Fibroblast of peridontal ligament (primary cell): Measurements from ENCODE around the gene GJC1.
"Not testable (repeated sequence)": the region's sequence is repeated elsewhere in the genome, so short reads cannot be mapped to it uniquely, and the experiment has no call there.

ENCODE experiments used
- DNase-seq: peaks from one replicate; pipeline ENCODE4 v3.0.0-alpha.2; 2010; ENCODE audit errors: extremely low read depth

GJC1 gene

DNA sequence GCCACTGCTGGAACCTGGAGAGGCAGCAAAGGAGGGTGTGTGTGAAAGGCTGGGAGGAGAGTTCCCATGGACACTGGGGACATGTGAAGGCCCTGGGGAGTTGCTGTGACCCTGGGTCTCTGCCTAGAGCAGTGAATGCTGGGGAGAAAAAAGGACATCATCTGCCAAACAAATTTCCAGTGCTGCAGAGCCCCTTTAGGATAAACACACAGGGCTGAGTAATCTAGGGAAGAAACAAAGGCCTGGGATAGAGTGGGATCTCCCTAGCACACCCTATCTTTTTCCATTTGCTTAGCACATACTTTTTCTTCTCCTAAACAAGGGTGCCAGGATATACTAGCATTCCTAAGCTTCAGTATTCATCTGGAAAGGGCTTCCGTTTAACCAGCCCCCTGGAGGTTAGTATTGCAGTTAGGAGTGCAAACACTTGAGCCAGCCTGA, 14.3 kb upstream of the GJC1 start:
- DNase-seq: peak; percentile 56

- no peak for DNase-seq
Measured at GRCh38 chr17:44842748-44843147, 12.7 kb upstream of the GJC1 start.

DNA sequence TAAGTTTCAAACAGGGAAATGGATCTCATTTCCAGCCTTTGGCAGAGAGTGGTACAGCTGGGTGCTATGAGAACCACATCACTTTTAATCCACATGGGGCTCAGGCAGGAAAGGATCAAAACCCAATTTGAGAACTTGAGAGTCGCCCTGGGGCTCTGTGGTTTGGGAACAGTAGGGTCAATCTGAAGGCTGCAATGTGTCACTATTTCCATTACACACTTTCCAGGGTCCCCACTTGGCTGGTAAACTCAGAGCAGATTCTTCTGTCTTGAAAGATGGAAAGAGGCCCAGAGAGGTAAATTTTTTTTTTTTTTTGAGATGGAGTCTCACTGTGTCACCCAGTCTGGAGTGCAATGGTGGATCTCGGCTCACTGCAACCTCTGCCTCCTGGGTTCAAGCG, 10.8 kb upstream of the GJC1 start:
- DNase-seq: no peak

GRCh38 chr17:44840274-44840673, 10.2 kb upstream of the GJC1 start:
- no peak for DNase-seq

DNA sequence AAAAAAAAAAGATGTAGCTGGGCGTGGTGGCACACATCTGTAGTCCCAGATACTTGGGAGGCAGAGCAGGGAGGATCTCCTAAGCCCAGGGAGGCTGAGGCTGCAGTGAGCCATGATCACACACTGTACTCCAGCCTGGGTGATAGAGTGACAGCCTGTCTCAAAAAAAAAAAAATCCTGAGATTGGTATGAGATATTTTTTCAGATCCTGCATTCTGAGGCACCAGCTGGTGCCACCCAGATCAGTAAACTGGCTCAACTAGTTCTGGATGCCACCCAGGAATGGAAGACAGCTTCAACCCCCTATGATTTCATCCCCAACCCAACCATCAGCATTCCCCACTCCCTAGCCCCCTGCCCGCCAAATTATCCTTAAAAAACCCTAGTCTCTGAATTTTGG, 7.1 kb upstream of the GJC1 start:
- DNase-seq: no peak

DNA sequence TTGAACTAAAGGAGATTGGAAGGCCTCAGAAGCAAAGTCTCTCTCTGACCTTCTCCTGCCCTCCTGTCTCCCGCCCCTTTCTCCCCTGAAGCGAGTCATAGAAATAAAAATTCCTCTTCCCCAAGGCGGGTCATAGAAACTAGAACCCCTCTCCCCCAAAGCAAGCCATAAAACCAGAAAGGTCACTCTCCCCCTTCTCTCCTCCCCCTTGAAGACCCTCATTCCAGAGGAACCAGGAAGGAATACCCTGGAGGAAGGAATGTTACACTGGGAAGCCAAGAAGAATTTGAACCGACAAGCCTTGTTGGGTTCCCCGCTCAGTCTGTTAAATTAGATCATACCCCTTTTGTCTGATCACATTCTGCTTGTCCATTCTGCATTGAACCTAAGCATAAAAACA, 2.7 kb upstream of the GJC1 start:
- DNase-seq: no peak

DNA sequence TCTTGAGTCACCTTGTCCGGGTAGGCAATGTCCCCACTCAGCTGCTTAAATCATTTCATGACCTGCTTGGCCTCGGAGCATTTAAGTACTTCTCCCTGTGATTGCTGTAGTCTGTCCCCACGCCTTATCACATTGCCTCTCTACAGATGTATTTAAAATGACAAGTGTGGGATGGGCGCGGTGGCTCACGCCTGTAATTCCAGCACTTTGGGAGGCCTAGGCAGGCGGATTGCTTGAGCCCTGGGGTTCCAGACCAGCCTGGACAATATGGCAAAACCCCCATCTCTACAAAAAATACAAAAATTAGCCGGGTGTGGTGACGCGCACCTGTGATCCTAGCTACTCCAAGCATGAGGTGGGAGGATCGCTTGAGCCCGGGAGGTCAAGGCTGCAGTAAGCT, 1.3 kb upstream of the GJC1 start:
- DNase-seq: no peak

DNA sequence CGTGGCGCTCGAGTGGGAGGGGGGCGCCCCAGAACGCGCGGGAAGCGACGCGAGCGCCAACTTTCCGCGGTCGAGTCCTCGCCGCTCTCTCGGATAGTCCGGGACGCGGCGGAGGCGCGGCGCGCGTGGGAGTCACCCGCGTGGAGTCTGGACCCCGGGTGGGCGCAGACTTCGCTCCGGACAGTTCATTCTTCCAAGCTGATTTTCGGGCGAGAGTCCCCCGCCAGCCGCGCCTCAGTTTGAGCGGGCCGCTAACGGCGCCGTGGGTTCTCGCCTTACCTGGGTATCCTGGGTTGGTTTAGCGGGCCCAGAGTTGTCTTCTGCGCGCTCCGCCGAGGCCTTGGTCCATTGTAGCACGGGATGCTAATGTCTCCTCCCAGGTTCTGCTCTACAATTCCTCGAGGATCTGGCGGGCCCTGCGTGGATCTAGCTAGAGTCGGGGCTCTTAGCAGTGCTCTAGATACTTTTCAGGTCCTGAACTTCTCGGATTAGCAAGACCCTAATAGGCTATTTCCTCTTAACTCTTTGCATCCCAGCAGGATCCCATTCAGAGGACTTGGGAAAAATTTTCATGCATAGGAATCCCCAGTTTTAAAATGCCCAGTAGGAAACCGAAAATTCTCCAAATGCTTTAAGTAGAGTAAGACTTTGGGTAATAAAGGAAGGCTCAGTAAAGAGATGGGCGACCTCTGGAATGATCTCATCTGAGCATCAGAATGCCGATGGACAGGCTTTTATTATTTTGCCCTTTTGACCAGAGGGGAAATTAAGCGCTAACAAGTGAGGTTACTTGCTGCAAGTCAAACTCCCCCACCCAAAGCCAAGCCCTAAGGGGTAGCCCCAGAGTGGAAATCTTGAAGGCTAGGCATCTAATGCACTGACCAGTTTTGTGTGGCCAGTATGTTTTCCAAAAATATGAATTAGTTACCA, 537 bp upstream of the GJC1 start:
- DNase-seq: peak; percentile 35

DNA sequence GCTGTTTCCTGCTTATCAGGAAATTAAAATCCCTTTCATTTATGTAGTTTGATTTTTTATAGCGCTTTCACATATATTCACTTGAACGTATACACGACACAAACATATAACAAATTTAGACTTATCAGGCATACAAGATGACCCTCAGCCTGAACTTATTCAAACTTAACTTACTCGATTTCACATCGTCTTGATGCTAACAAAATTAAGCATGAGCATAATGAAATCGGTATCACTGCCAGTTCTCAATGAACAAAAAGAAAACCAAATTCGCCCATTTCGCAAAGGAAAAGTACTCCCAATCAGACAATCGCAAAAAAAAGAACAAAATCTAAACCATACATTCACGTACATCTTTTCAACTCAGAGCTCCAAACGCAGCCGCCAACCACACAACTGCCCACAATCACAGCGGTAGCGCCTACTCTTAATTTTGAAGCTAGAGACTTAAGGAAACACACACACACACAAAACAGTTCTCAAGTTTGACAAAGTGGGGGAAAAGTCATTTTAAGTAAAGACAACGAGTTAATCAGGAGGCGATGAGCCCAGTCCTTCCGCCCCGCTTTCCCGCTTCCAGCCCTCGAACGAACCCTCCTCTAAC, 1.1 kb downstream of the GJC1 start:
- peak; percentile 48 for DNase-seq

GRCh38 chr17:44827863-44828262, 2.2 kb downstream of the GJC1 start:
- peak; percentile 57 for DNase-seq

- peak; percentile 58 for DNase-seq
Measured at GRCh38 chr17:44826123-44826790, 3.8 kb downstream of the GJC1 start.

GRCh38 chr17:44825236-44825635, 4.9 kb downstream of the GJC1 start:
- not testable (repeated sequence) for DNase-seq

DNA sequence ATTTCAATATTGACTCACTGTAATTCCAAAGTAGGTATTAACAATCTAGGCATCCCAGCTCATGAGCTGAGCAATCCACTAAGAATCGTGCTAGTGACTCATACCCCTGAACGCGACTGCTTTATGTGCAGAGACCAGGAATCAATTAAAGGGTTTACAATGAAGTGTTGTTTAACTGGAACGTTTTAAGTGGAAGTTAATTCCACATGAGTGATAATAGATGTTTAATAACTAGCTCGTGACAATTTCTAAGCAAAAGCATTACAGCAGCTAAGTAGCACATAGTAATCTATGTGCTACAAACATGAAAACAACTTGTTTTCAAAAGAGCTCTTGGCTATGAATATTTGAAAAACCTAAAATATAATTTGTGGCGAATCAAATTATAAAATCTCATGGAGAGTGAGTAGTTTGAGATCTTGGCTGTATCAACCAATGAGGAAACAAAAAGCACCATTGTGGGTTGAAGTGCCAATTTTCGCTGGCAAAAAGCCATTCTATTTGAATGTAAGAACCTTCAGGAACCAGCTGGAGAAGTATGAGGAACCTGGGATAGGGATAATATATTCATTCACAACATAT, 9.4 kb downstream of the GJC1 start:
- DNase-seq: peak; percentile 92

DNA sequence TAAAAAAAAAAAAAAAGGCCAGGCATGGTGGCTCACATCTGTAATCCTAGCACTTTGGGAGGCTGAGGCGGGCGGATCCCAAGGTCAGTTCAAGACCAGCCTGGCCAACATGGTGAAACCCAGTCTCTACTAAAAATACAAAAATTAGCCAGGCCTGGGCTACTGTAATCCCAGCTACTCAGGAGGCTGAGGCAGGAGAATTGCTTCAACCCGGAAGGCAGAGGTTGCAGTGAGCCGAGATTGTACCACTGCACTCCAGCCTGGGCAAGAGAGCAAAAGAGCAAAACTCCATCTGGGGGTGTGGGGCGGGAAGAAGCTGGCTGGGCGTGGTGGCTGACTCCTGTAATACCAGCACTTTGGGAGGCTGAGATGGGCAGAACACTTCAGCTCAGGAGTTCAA, 11.6 kb downstream of the GJC1 start:
- not testable (repeated sequence) for DNase-seq

GRCh38 chr17:44812263-44812662, 17.8 kb downstream of the GJC1 start:
- DNase-seq: peak; percentile 26

DNA sequence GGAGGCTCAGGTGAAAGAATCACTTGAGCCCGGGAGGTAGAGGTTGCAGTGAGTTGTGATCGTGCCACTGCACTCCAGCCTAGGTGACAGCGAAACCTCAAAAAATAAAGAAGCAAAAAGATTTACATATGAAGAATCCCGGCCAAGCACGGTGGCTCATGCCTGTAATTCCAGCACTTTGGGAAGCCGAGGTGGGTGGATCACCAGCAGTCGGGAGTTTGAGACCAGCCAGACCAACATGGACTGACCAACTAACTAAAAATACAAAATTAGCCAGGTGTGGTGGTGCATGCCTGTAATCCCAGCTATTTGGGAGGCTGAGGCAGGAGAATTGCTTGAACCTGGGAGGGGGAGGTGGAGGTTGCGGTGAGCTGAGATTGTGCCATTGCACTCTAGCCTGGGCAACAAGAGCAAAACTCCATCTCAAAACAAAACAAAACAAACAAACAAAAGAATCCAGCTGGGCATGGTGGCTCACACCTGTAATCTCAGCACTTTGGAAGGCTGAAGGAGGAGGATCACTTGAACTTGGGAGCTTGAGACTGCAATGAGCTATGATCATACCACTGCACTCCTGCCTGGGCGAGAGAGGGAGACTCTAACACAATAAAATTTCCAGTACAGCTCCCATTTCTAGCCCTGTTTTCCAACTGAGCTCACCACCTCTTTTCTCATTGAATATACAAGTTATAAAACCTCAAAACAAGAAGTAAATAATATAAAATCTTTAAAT, 21.3 kb downstream of the GJC1 start:
- not testable (repeated sequence) for DNase-seq

DNA sequence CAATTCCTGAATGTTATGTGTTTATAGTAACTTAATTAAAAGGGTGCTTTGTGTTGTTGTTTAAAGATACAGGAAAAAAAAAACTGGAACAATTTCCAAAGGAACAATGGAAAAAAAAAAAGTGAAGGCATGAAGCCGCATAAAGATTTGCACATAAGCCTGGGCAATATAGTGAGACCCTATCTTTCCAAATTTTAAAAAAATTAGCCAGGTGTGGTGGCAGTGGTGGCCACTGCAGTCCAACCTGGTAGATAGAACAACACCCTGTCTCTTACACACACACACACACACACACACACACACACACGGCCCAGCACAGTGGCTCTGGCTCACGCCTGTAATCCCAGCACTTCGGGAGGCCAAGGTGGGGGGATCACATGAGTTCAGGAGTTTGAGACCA, 21.9 kb downstream of the GJC1 start:
- DNase-seq: no peak

DNA sequence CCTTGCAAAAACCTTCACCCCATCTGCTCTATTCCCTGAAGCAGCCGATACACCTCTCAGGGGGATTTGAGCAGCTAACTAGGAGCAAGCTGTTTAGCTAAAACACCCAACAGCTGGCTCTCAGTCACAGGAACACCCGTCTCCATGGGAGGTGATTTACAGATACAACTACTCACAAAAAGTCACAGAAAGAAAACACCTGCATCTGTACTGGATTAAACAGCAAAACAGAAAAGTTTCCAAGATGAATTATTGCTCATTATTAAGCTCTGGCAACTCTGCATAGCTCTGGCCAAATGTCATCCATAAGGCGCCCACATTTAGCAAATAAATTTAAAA, 22.3 kb downstream of the GJC1 start:
- DNase-seq: no peak

- DNase-seq: no peak
Measured at GRCh38 chr17:44807093-44807816, 22.8 kb downstream of the GJC1 start.

- DNase-seq: peak; percentile 36
Measured at GRCh38 chr17:44804302-44805089, 25.6 kb downstream of the GJC1 start.
